H9 (cell line): Measurements from ENCODE around the gene ANKRD39. TPM values are rescaled to one million over a fixed set of nuclear protein-coding genes. Genes with fewer than 3 reads are reported as not detected.
A peak's percentile ranks its signal among the peaks of the same experiment; 100 is the strongest.

ENCODE experiments used
- DNase-seq: peaks from one replicate; pipeline ENCODE4 v3.0.0-alpha.2; 2017
- H2AFZ ChIP-seq: one replicate; pipeline ENCODE4 v1.6.1; 2013; ENCODE audit warnings: mild to moderate bottlenecking, low read length, control low read depth, moderate library complexity
- H2AK5ac ChIP-seq: 2 replicates; pipeline ENCODE4 v1.6.1; 2013; ENCODE audit warnings: low read length, control low read depth, mixed read lengths; ENCODE audit not compliant: insufficient read length
- H2BK120ac ChIP-seq: one replicate; pipeline ENCODE4 v1.6.1; 2013; ENCODE audit warnings: low read depth, mild to moderate bottlenecking, low read length, control low read depth, inconsistent platforms; ENCODE audit not compliant: poor library complexity, severe bottlenecking
- H2BK12ac ChIP-seq: 2 replicates; pipeline ENCODE4 v1.6.1; 2013; ENCODE audit warnings: low read length, control low read depth, mixed read lengths, low read depth; ENCODE audit not compliant: insufficient read length
- H2BK15ac ChIP-seq: 2 replicates; pipeline ENCODE4 v1.6.1; 2013; ENCODE audit warnings: low read depth, low read length, control low read depth
- H2BK20ac ChIP-seq: one replicate; pipeline ENCODE4 v1.6.1; 2013; ENCODE audit warnings: low read depth, mild to moderate bottlenecking, low read length, control low read depth, inconsistent platforms; ENCODE audit not compliant: poor library complexity, severe bottlenecking
- H2BK5ac ChIP-seq: 2 replicates; pipeline ENCODE4 v1.6.1; 2013; ENCODE audit warnings: low read length, control low read depth, mixed read lengths; ENCODE audit not compliant: insufficient read length
- H3K14ac ChIP-seq: 2 replicates; pipeline ENCODE4 v1.6.1; 2013; ENCODE audit warnings: low read length, control low read depth; ENCODE audit not compliant: insufficient read depth
- H3K18ac ChIP-seq: 2 replicates; pipeline ENCODE4 v1.6.1; 2013; ENCODE audit warnings: low read depth, mild to moderate bottlenecking, mixed read lengths, low read length, control low read depth; ENCODE audit not compliant: insufficient read length
- H3K23ac ChIP-seq: 2 replicates; pipeline ENCODE4 v1.6.1; 2013; ENCODE audit warnings: low read length, control low read depth, mixed read lengths, low read depth; ENCODE audit not compliant: insufficient read length
- H3K23me2 ChIP-seq: 2 replicates; pipeline ENCODE4 v1.6.1; 2013; ENCODE audit warnings: low read depth, mild to moderate bottlenecking, mixed read lengths, low read length, control low read depth; ENCODE audit not compliant: insufficient read length, poor library complexity, severe bottlenecking
- H3K27ac ChIP-seq: 2 replicates; pipeline ENCODE4 v1.5.1; 2013; ENCODE audit warnings: low read length, control low read depth, mixed read lengths, low read depth; ENCODE audit not compliant: insufficient read length
- H3K27me3 ChIP-seq: 2 replicates; pipeline ENCODE4 v1.6.1; 2013; ENCODE audit warnings: low read length, control low read depth, inconsistent platforms; ENCODE audit not compliant: insufficient read depth
- H3K4ac ChIP-seq: 2 replicates; pipeline ENCODE4 v1.6.1; 2013; ENCODE audit warnings: low read depth, mild to moderate bottlenecking, control low read depth, inconsistent platforms, low read length, moderate library complexity
- H3K4me1 ChIP-seq: 2 replicates; pipeline ENCODE4 v1.6.1; 2013; ENCODE audit warnings: low read length, control low read depth, inconsistent platforms; ENCODE audit not compliant: insufficient read depth
- H3K4me2 ChIP-seq: 2 replicates; pipeline ENCODE4 v1.6.1; 2013; ENCODE audit warnings: low read length, control low read depth, mixed read lengths; ENCODE audit not compliant: insufficient read length, insufficient read depth
- H3K56ac ChIP-seq: 2 replicates; pipeline ENCODE4 v1.6.1; 2013; ENCODE audit warnings: low read depth, mild to moderate bottlenecking, mixed read lengths, low read length, control low read depth; ENCODE audit not compliant: insufficient read length
- H3K79me1 ChIP-seq: 2 replicates; pipeline ENCODE4 v1.6.1; 2013; ENCODE audit warnings: low read depth, mild to moderate bottlenecking, moderate library complexity, low read length, control low read depth, inconsistent platforms; ENCODE audit not compliant: insufficient read depth, poor library complexity, severe bottlenecking
- H3K79me2 ChIP-seq: 2 replicates; pipeline ENCODE4 v1.6.1; 2013; ENCODE audit warnings: low read length, control low read depth, inconsistent platforms; ENCODE audit not compliant: insufficient read depth
- H3K9ac ChIP-seq: 2 replicates; pipeline ENCODE4 v1.6.1; 2013; ENCODE audit warnings: low read length, control low read depth, mixed read lengths; ENCODE audit not compliant: insufficient read length; ENCODE audit errors: extremely low read depth
- H3K9me3 ChIP-seq: one replicate; pipeline ENCODE4 v1.6.1; 2013; ENCODE audit warnings: low read depth, low read length, inconsistent platforms; ENCODE audit not compliant: control insufficient read depth
- H3T11ph ChIP-seq: one replicate; pipeline ENCODE4 v1.6.1; 2013; ENCODE audit warnings: mild to moderate bottlenecking, low read length, control low read depth, inconsistent platforms
- H4K20me1 ChIP-seq: one replicate; pipeline ENCODE4 v1.6.1; 2013; ENCODE audit not compliant: control insufficient read depth, insufficient read length, insufficient read depth
- H4K5ac ChIP-seq: 2 replicates; pipeline ENCODE4 v1.6.1; 2013; ENCODE audit warnings: low read depth, mild to moderate bottlenecking, mixed read lengths, low read length, control low read depth; ENCODE audit not compliant: insufficient read length
- H4K8ac ChIP-seq: replicated peaks from 2 replicates; pipeline ENCODE4 v1.6.1; 2013; ENCODE audit warnings: low read length, control low read depth, mixed read lengths, low read depth; ENCODE audit not compliant: insufficient read length
- H4K91ac ChIP-seq: 2 replicates; pipeline ENCODE4 v1.6.1; 2013; ENCODE audit warnings: low read depth, mild to moderate bottlenecking, moderate library complexity, mixed read lengths, low read length, control low read depth; ENCODE audit not compliant: insufficient read length
- H3K27ac Mint-ChIP-seq, 3 experiments: 2 replicates in 2 of 3; 3 replicates in 1 of 3; pipeline ENCODE4 v1.8.0; 2020 to 2021; ENCODE audit warnings: mixed read lengths in 3 of 3, mild to moderate bottlenecking in 1 of 3, moderate library complexity in 1 of 3
- H3K27me3 Mint-ChIP-seq: 2 replicates; pipeline ENCODE4 v1.8.0; 2021; ENCODE audit warnings: low read depth, mild to moderate bottlenecking, moderate library complexity, mixed read lengths
- H3K36me3 Mint-ChIP-seq, 3 experiments: 2 replicates in 2 of 3; 3 replicates in 1 of 3; pipeline ENCODE4 v1.8.0; 2020 to 2021; ENCODE audit warnings: low read depth in 3 of 3, mixed read lengths in 3 of 3; ENCODE audit not compliant: insufficient read depth in 1 of 3
- H3K4me1 Mint-ChIP-seq, 2 experiments: 2 replicates each; pipeline ENCODE4 v1.8.0; 2020; ENCODE audit warnings: mixed read lengths in 2 of 2
- H3K4me3 Mint-ChIP-seq, 2 experiments: 2 replicates in 1 of 2; 3 replicates in 1 of 2; pipeline ENCODE4 v1.8.0; 2020 to 2021; ENCODE audit warnings: mild to moderate bottlenecking in 2 of 2, mixed read lengths in 2 of 2, moderate library complexity in 1 of 2
- H3K9me3 Mint-ChIP-seq, 2 experiments: 2 replicates in 1 of 2; 3 replicates in 1 of 2; pipeline ENCODE4 v1.8.0; 2020; ENCODE audit warnings: mild to moderate bottlenecking in 2 of 2, mixed read lengths in 2 of 2, moderate library complexity in 1 of 2
- WGBS: extraction: QIAGEN DNeasy Blood & Tissue Kit; methylation state at CpG from one replicate; pipeline ENCODE4 v1.1.7; 2013; ENCODE audit warnings: missing lambda C conversion rate, low lambda C conversion rate, mixed read lengths; ENCODE audit not compliant: insufficient read length; ENCODE audit errors: extremely low coverage; 5-methylcytosine and 5-hydroxymethylcytosine counted together
- total RNA-seq: library from RNA; stranded (reverse); gene quantifications from 2 replicates; pipeline ENCODE4 v1.2.1, GENCODE V29; 2021
- TF ChIP-seq, protein P1 (sequence below): fragments of 200-600 bp; sonication (generic); conservative IDR thresholded peaks from 3 replicates; pipeline ENCODE4 v1.8.0; 2021; ENCODE audit warnings: antibody characterized with exemption, mild to moderate bottlenecking

ANKRD39 gene
- total RNA-seq, 1 experiment from 2014 or later: 13.0 TPM

DNA sequence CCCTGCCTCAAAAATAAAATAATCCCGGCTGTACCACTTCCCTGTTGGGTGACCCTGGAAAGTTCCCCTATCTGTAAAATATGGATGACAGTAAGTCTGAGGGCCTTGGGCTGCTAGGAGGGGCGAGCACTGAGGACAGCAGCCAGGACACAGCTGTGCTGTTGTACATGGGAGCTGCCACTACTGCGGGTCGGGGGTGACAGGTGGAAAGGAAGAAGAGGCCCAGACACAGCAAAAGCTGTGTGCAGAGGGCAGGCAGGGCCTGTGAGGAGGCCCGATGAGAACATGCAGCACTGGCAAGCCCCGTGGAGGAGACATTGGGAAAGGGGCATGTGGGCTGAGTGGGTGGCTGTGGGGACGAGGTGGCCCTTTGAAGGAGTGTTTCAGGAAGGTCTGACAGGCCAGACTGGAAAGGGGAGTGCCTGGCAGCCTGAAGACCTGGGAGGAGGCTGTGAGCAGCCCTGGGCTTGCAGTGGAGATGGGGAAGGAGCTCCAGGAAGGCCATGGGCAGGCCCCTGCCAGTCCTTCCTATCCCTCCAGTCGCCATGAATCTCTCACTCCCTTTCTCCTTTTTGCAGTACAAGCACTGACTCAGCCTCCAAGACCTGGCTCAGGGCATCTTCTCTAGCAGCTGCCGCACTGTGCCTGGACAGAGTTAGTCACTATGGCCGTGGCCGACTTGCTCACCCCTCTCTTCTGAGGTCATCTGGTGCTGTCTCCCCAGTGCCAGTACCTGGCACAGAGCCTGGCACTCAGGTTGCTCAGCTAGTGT lies 41.0 kb upstream of the ANKRD39 start:
- Histone ChIP-seq H4K8ac (no peak overlapping the region), H3K4me2 (no peak overlapping the region), H3K79me2 (no peaks in the 10 kb centered on the region), H3K18ac (no peak overlapping the region), H4K20me1 (no peaks in the 10 kb centered on the region), H2BK5ac (no peak overlapping the region), H3K79me1 (no peaks in the 10 kb centered on the region), H3T11ph (no peak overlapping the region), H2BK120ac (no peak overlapping the region), H3K27ac (no peak overlapping the region), H3K27me3 (no peaks in the 10 kb centered on the region), H3K4ac (no peak overlapping the region), H3K9ac (no peak overlapping the region), H3K23ac (no peak overlapping the region), H3K56ac (no peak overlapping the region), H2BK15ac (no peak overlapping the region), H3K9me3 (no peaks in the 10 kb centered on the region), H4K91ac (no peak overlapping the region), H3K4me1 (peaks cover 4% of the 10 kb centered on the region; the same call in 1 of the 2 replicates), H3K23me2 (no peaks in the 10 kb centered on the region), H2BK12ac (no peak overlapping the region), H2BK20ac (no peak overlapping the region), H2AK5ac (no peak overlapping the region), H4K5ac (no peak overlapping the region), H3K14ac (no peak overlapping the region), H2AFZ (no peak overlapping the region)
- H3K4me3 Mint-ChIP-seq: no peak overlapping the region
- TF ChIP-seq, protein P1, sequence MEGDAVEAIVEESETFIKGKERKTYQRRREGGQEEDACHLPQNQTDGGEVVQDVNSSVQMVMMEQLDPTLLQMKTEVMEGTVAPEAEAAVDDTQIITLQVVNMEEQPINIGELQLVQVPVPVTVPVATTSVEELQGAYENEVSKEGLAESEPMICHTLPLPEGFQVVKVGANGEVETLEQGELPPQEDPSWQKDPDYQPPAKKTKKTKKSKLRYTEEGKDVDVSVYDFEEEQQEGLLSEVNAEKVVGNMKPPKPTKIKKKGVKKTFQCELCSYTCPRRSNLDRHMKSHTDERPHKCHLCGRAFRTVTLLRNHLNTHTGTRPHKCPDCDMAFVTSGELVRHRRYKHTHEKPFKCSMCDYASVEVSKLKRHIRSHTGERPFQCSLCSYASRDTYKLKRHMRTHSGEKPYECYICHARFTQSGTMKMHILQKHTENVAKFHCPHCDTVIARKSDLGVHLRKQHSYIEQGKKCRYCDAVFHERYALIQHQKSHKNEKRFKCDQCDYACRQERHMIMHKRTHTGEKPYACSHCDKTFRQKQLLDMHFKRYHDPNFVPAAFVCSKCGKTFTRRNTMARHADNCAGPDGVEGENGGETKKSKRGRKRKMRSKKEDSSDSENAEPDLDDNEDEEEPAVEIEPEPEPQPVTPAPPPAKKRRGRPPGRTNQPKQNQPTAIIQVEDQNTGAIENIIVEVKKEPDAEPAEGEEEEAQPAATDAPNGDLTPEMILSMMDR: no peak
- WGBS: no CpG with 5 or more reads among the region's 11 CpGs
- H3K27me3 Mint-ChIP-seq: peaks cover 2% of the 10 kb centered on the region; the same call in 1 of the 2 replicates
- H3K4me1 Mint-ChIP-seq: peaks cover 17 to 18% of the 10 kb centered on the region in 2 experiments
- no peak for DNase-seq
- H3K9me3 Mint-ChIP-seq: no peaks in the 10 kb centered on the region
- H3K27ac Mint-ChIP-seq: peak overlapping the region in 2 of 3 experiments; percentile 52 to 68; a peak in 2 of 7 replicates
- no peaks in the 10 kb centered on the region for H3K36me3 Mint-ChIP-seq
